BLaER1 (cell line): ENCODE data around the gene KRTAP10-5.

Experiments used
- H3K27ac ChIP-seq: shearing (Covaris generic); formaldehyde crosslinking; 2 replicates; pipeline ENCODE4 v1.8.1; 2022
- H3K27me3 ChIP-seq: shearing (Covaris generic); formaldehyde crosslinking; 2 replicates; pipeline ENCODE4 v1.8.1; 2022
- H3K36me3 ChIP-seq: shearing (Covaris generic); formaldehyde crosslinking; 2 replicates; pipeline ENCODE4 v1.8.1; 2022
- H3K4me1 ChIP-seq: shearing (Covaris generic); formaldehyde crosslinking; 2 replicates; pipeline ENCODE4 v1.8.1; 2022
- H3K4me2 ChIP-seq: shearing (Covaris generic); formaldehyde crosslinking; 2 replicates; pipeline ENCODE4 v1.8.1; 2022
- H3K4me3 ChIP-seq: shearing (Covaris generic); formaldehyde crosslinking; 2 replicates; pipeline ENCODE4 v1.8.1; 2022
- H3K9ac ChIP-seq: shearing (Covaris generic); formaldehyde crosslinking; 2 replicates; pipeline ENCODE4 v1.8.1; 2022
- H3K9me3 ChIP-seq: shearing (Covaris generic); formaldehyde crosslinking; 2 replicates; pipeline ENCODE4 v1.8.1; 2022
- H4K20me1 ChIP-seq: shearing (Covaris generic); formaldehyde crosslinking; 2 replicates; pipeline ENCODE4 v1.8.1; 2022
- Cebpa-rat ChIP-seq: shearing (Covaris generic); IDR thresholded peaks from 2 replicates; pipeline ENCODE4 v1.8.1; 2022

The KRTAP10-5 gene

GRCh38 chr21:44590311-44590721 is 9.9 kb upstream of the KRTAP10-5 start:
- no peak overlapping the region for H3K9ac ChIP-seq
- H3K27me3 ChIP-seq = no peaks in the 10 kb centered on the region
- no peak for TF ChIP-seq Cebpa-rat
- no peak overlapping the region for H3K4me3 ChIP-seq
- no peaks in the 10 kb centered on the region for H3K36me3 ChIP-seq
- H3K4me2 ChIP-seq = no peak overlapping the region
- H3K9me3 ChIP-seq = peaks cover 6% of the 10 kb centered on the region; the same call in 1 of the 2 replicates
- no peaks in the 10 kb centered on the region for H4K20me1 ChIP-seq
- H3K27ac ChIP-seq = no peak overlapping the region
- peaks cover 32% of the 10 kb centered on the region for H3K4me1 ChIP-seq

GRCh38 chr21:44589586-44590305 is 9.3 kb upstream of the KRTAP10-5 start:
- Histone ChIP-seq H3K27ac (no peak overlapping the region), H4K20me1 (no peaks in the 10 kb centered on the region), H3K4me3 (no peak overlapping the region), H3K36me3 (no peaks in the 10 kb centered on the region), H3K27me3 (no peaks in the 10 kb centered on the region), H3K4me2 (no peak overlapping the region), H3K9me3 (peaks cover 6% of the 10 kb centered on the region; the same call in 1 of the 2 replicates), H3K4me1 (peaks cover 26% of the 10 kb centered on the region), H3K9ac (no peak overlapping the region)
- TF ChIP-seq Cebpa-rat = no peak

DNA sequence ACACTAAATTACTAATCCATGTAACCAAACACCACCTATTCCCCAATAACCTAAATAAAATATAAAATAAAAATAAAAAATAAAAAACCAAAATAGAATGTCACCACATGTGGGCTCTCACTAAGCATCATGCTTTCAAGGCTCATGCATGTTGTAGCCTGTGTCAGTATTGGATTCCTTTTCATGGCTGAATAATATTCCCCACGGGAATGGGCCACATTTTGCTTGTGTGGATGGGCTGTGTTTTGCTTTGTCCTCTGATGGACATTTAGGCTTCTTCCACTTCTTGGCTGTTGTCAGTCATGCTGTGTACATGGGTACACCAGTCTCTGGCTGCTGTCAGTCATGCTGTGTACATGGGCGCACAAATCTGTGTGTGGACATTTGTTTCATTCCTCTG is 8.7 kb upstream of the KRTAP10-5 start:
- Histone ChIP-seq H3K4me3 (no peak overlapping the region), H3K4me2 (no peak overlapping the region), H3K27me3 (no peaks in the 10 kb centered on the region), H3K27ac (no peak overlapping the region), H3K9ac (no peak overlapping the region), H3K36me3 (no peaks in the 10 kb centered on the region), H3K4me1 (peaks cover 24% of the 10 kb centered on the region), H4K20me1 (no peaks in the 10 kb centered on the region), H3K9me3 (peaks cover 6% of the 10 kb centered on the region; the same call in 1 of the 2 replicates)
- TF ChIP-seq Cebpa-rat = no peak

DNA sequence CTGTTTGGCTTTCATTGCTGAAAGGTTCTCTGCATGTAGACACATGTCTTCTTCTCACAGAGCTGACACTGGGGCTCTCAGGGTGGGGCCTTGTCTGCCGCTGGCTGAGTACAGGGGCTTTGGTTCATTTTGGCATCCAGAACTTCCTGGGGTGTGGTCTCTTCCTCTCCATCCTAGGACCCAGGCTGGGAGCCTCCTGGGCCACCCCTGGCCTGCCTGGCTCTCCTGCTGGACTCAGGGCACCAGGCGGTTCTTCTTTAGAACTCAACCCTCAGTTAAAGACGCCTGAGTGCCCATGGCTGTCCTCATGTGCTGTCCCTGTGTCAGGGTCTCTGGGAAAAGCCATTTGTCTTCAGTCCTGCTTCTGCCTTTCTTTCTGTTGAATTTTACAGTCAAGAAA is 5.5 kb upstream of the KRTAP10-5 start:
- no peak overlapping the region for H3K9ac ChIP-seq
- no peak overlapping the region for H3K4me3 ChIP-seq
- H3K36me3 ChIP-seq = no peaks in the 10 kb centered on the region
- H3K27ac ChIP-seq = no peak overlapping the region
- no peaks in the 10 kb centered on the region for H3K27me3 ChIP-seq
- H4K20me1 ChIP-seq = no peaks in the 10 kb centered on the region
- H3K4me2 ChIP-seq = no peak overlapping the region
- H3K4me1 ChIP-seq = peaks cover 24% of the 10 kb centered on the region
- H3K9me3 ChIP-seq = peaks cover 23% of the 10 kb centered on the region
- no peak for TF ChIP-seq Cebpa-rat

DNA sequence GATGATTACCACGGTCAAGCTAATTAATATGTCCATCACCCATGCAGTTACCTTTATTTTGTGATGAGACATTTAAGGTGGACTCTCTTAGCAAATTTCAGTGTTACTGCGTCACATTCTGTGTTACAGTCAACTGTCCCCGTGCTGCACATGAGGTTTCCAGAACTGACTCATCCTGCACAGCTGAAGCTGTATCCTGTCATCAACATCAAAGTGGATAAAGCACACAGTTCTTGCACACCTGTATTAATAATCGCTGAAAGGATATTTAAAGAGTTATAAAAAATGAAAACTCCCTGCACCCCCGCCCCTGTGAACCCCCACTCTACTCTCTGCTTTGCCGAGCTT is 3.4 kb upstream of the KRTAP10-5 start:
- Histone ChIP-seq H3K4me2 (no peak overlapping the region), H3K27ac (no peak overlapping the region), H3K9ac (no peak overlapping the region), H3K9me3 (peaks cover 44% of the 10 kb centered on the region), H3K4me3 (no peak overlapping the region), H3K36me3 (no peaks in the 10 kb centered on the region), H3K27me3 (no peaks in the 10 kb centered on the region), H3K4me1 (peaks cover 24% of the 10 kb centered on the region), H4K20me1 (no peaks in the 10 kb centered on the region)
- TF ChIP-seq Cebpa-rat = no peak

DNA sequence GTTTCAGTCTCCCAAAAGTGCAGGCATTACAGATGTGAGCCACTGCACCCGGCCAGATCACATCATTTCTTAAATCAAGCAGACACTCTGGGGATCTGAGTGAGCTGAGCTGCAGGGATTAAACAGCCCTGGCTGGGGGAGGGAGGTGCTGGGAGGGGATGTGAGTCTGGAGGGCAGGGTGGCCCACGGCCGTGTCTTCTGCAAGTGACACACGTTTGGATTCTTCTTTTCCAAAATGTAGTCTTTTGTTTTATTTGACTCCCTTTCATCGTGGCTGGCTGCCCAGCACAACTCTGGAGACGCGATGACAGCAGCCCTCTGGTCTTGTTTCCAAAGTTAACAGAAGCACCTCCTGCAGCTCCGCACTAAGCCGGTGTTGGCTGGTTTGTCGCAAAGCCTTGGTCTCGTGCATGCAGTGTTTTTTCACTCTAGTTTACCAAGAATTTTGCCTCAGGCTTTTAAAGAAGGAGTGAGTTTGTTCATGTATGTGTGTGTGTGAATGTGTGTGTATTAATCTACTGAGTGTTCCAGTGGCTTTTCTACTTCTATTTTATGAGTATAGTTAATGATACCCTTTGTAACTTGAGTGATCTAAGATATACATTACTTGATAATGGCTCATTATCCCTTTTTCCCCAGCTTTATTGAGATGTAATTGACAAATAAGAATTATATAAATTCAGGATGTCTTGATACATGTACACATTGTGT is 2.8 kb upstream of the KRTAP10-5 start:
- no peak overlapping the region for H3K27ac ChIP-seq
- H3K4me2 ChIP-seq = no peak overlapping the region
- H4K20me1 ChIP-seq = no peaks in the 10 kb centered on the region
- H3K4me1 ChIP-seq = peaks cover 24% of the 10 kb centered on the region
- H3K9me3 ChIP-seq = peaks cover 49% of the 10 kb centered on the region
- H3K4me3 ChIP-seq = no peak overlapping the region
- no peak overlapping the region for H3K9ac ChIP-seq
- no peaks in the 10 kb centered on the region for H3K36me3 ChIP-seq
- no peak for TF ChIP-seq Cebpa-rat
- no peaks in the 10 kb centered on the region for H3K27me3 ChIP-seq

- TF ChIP-seq Cebpa-rat = no peak
- Histone ChIP-seq H3K4me3 (no peak overlapping the region), H3K27me3 (no peaks in the 10 kb centered on the region), H3K9ac (no peak overlapping the region), H3K9me3 (peaks cover 61% of the 10 kb centered on the region), H3K27ac (peak overlapping the region; percentile 43; the same call in 1 of the 2 replicates), H3K36me3 (no peaks in the 10 kb centered on the region), H3K4me2 (peak overlapping the region; percentile 52), H4K20me1 (no peaks in the 10 kb centered on the region), H3K4me1 (peaks cover 24% of the 10 kb centered on the region)
These were observed 1.7 kb upstream of the KRTAP10-5 start for GRCh38 chr21:44582055-44582454.

- H3K4me3 ChIP-seq = no peak overlapping the region; the same call in 1 of the 2 replicates
- no peaks in the 10 kb centered on the region for H4K20me1 ChIP-seq
- H3K27ac ChIP-seq = no peak overlapping the region
- no peaks in the 10 kb centered on the region for H3K27me3 ChIP-seq
- TF ChIP-seq Cebpa-rat = no peak
- H3K9me3 ChIP-seq = peaks cover 69% of the 10 kb centered on the region
- peak overlapping the region; percentile 52 for H3K4me2 ChIP-seq
- no peak overlapping the region for H3K9ac ChIP-seq
- H3K36me3 ChIP-seq = no peaks in the 10 kb centered on the region
- H3K4me1 ChIP-seq = peaks cover 24% of the 10 kb centered on the region
These were observed 754 bp upstream of the KRTAP10-5 start for GRCh38 chr21:44581158-44581557.

- no peak for TF ChIP-seq Cebpa-rat
- Histone ChIP-seq H3K4me2 (no peak overlapping the region), H3K9ac (no peak overlapping the region)
These were observed 615 bp downstream of the KRTAP10-5 start for GRCh38 chr21:44579833-44580144.

GRCh38 chr21:44579056-44579832 is 1.2 kb downstream of the KRTAP10-5 start:
- Histone ChIP-seq H4K20me1 (no peaks in the 10 kb centered on the region), H3K4me2 (no peak overlapping the region), H3K9ac (no peak overlapping the region), H3K4me3 (no peak overlapping the region), H3K36me3 (no peaks in the 10 kb centered on the region), H3K27ac (no peak overlapping the region), H3K4me1 (peaks cover 21% of the 10 kb centered on the region), H3K9me3 (peaks cover 64% of the 10 kb centered on the region), H3K27me3 (no peaks in the 10 kb centered on the region)
- TF ChIP-seq Cebpa-rat = no peak

More at GRCh38 chr21:44579833-44580144, 615 bp downstream of the KRTAP10-5 start:
- Histone ChIP-seq H4K20me1 (no peaks in the 10 kb centered on the region), H3K27ac (no peak overlapping the region), H3K36me3 (no peaks in the 10 kb centered on the region), H3K9me3 (peaks cover 64% of the 10 kb centered on the region), H3K27me3 (no peaks in the 10 kb centered on the region), H3K4me1 (peaks cover 24% of the 10 kb centered on the region), H3K4me3 (no peak overlapping the region)
